Measurements from ENCODE around the gene AFF2.

AFF2 gene

DNA sequence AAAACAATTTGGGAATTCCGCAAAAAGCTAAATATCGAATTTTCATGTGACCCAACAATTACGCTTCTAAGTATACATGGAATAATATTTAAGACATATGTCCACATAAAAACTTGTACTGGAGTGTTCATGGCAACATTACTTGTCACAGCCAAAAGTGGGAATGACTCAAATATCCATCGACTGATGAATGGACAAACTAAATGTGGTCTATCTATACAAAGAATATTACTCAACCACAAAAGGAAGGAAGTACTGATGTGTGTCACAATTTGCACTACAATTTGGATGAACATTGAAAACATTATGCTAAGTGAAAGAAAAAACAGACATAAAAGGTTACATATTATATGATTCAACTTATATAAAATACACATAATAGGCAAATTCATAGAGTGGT lies 71.9 kb downstream of the AFF2 start:
- ChIA-PET CTCF (no interaction called here), POLR2A (no interaction called here)
- TF ChIP-seq FOXA1 (IDR thresholded peaks at IDR 0.05) = no peak
- TF ChIP-seq CTBP1 (IDR thresholded peaks at IDR 0.05; ENCODE audit: borderline replicate concordance) = no peak
- TF ChIP-seq FOXM1 (IDR thresholded peaks at IDR 0.05; ENCODE audit: borderline replicate concordance) = no peak
- no peak for TF ChIP-seq SUZ12 (IDR thresholded peaks at IDR 0.05)
- no peak for TF ChIP-seq ZNF384 (IDR thresholded peaks at IDR 0.05)
- TF ChIP-seq HDGF (IDR thresholded peaks at IDR 0.05; ENCODE audit: borderline replicate concordance) = no peak
- TF ChIP-seq FOXK2 (IDR thresholded peaks at IDR 0.05) = no peak
- no peak for TF ChIP-seq TARDBP (IDR thresholded peaks at IDR 0.05)
- no peak for TF ChIP-seq LEF1 (IDR thresholded peaks at IDR 0.05; ENCODE audit: borderline replicate concordance)
- no peak for TF ChIP-seq BHLHE40 (IDR thresholded peaks at IDR 0.05; ENCODE audit: borderline replicate concordance)
- no peak for TF ChIP-seq SP1 (IDR thresholded peaks at IDR 0.05)
- no peak for DNase-seq (ENCODE audit: extremely low spot score)

DNA sequence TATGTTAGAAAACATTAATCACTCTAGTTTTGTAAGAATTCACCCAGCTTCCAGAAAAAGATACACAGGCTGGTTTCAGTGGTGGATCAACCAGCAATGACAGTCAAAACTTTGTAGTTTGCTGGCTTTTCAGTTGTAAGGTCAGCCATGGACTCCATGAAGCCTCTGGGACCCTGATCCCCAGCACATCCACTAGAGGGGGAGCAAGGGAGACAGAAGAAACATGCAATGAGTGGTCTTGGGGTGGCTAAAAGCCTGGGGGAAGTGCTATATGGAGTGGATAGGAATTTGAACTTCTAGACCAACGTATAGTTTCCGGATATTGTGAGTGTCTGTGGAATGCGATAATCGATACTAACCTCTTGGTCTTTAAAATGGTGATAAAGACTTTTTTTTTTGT lies 72.7 kb downstream of the AFF2 start:
- CTCF ChIA-PET = no interaction called here
- no peak for DNase-seq (ENCODE audit: extremely low spot score)
- POLR2A ChIA-PET = no interaction called here
- TF ChIP-seq SUZ12 (IDR thresholded peaks at IDR 0.05) (no peak), LEF1 (IDR thresholded peaks at IDR 0.05; ENCODE audit: borderline replicate concordance) (no peak), HDGF (IDR thresholded peaks at IDR 0.05; ENCODE audit: borderline replicate concordance) (no peak), L3MBTL2 (conservative IDR thresholded peaks at IDR 0.05) (no peak), TARDBP (IDR thresholded peaks at IDR 0.05) (no peak), BHLHE40 (IDR thresholded peaks at IDR 0.05; ENCODE audit: borderline replicate concordance) (no peak), FOXM1 (IDR thresholded peaks at IDR 0.05; ENCODE audit: borderline replicate concordance) (no peak), NFRKB (IDR thresholded peaks at IDR 0.05) (no peak), FOXA1 (IDR thresholded peaks at IDR 0.05) (no peak), ZNF384 (IDR thresholded peaks at IDR 0.05) (no peak), CTBP1 (IDR thresholded peaks at IDR 0.05; ENCODE audit: borderline replicate concordance) (no peak)

DNA sequence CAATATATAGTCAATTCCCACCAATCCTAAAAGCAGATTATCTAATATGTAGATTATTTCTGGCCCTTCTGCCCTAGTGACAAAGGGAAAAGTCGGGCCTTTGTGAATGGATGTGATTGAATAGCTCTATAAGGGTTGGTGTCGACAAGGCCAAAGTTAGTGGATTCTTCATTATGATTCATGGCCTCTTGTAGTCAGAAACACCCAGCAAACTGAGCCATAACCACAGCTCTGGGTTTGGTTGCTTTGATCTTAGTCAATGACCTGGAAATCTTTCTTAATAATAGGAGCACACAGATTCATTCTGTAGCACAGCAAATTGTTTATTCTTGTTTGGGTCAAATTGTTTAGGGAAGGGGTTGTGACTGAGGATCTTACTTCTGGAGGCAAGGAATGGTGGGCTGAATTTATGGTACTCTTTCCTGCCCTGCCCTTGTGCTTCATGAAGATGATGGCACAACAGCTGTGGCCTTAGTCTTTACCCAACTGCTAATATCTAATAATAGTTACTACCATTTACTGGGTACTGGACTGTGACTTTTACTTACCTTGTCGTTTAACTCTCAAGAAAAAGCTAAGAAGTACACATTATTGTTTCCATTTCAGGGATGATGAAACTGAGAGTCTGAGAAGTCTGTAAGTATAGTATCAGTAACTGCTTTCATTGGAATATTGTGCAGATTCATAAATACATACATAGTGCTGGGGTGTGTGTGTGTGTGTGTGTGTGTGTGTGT lies 74.0 kb downstream of the AFF2 start:
- no peak for DNase-seq (ENCODE audit: extremely low spot score)
- ChIA-PET POLR2A (no interaction called here), CTCF (no interaction called here)
- no peak for TF ChIP-seq FOXK2 (IDR thresholded peaks at IDR 0.05)
- no peak for TF ChIP-seq LEF1 (IDR thresholded peaks at IDR 0.05; ENCODE audit: borderline replicate concordance)
- no peak for TF ChIP-seq HDGF (IDR thresholded peaks at IDR 0.05; ENCODE audit: borderline replicate concordance)
- TF ChIP-seq ARNT (IDR thresholded peaks at IDR 0.05) = no peak
- no peak for TF ChIP-seq ELF4 (IDR thresholded peaks at IDR 0.05)
- TF ChIP-seq L3MBTL2 (conservative IDR thresholded peaks at IDR 0.05) = no peak
- TF ChIP-seq SP1 (IDR thresholded peaks at IDR 0.05) = no peak
- TF ChIP-seq FOXM1 (IDR thresholded peaks at IDR 0.05; ENCODE audit: borderline replicate concordance) = no peak
- TF ChIP-seq SUZ12 (IDR thresholded peaks at IDR 0.05) = no peak
- TF ChIP-seq CTBP1 (IDR thresholded peaks at IDR 0.05; ENCODE audit: borderline replicate concordance) = no peak
- TF ChIP-seq NFRKB (IDR thresholded peaks at IDR 0.05) = no peak
- TF ChIP-seq FOXA1 (IDR thresholded peaks at IDR 0.05) = no peak
- TF ChIP-seq BHLHE40 (IDR thresholded peaks at IDR 0.05; ENCODE audit: borderline replicate concordance) = no peak

DNA sequence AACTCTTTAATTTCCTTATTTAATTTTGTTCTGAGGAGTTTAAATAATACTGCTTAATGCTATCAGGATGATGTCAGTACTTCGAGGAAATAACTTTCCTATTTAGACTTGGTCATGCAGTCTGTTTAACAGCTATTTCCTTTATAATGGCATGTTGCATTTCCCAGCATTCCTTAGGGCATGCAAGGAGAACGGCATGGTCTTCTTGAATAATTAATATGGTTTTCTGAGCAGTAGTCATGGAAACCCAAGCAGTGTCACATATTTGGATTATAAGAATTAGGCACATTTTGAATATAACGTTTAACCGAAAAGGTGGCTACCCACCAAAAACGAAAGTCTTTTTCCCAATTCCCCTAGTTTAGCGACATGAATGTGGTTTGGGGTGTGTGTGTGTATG lies 76.0 kb downstream of the AFF2 start:
- ChIA-PET CTCF (no interaction called here), POLR2A (no interaction called here)
- DNase-seq (ENCODE audit: extremely low spot score) = no peak
- TF ChIP-seq FOXK2 (IDR thresholded peaks at IDR 0.05) (no peak), FOXA1 (IDR thresholded peaks at IDR 0.05) (no peak), NFRKB (IDR thresholded peaks at IDR 0.05) (no peak), ARNT (IDR thresholded peaks at IDR 0.05) (no peak), LEF1 (IDR thresholded peaks at IDR 0.05; ENCODE audit: borderline replicate concordance) (no peak), ZNF384 (IDR thresholded peaks at IDR 0.05) (no peak), TARDBP (IDR thresholded peaks at IDR 0.05) (no peak), ELF4 (IDR thresholded peaks at IDR 0.05) (no peak), SP1 (IDR thresholded peaks at IDR 0.05) (no peak), CTBP1 (IDR thresholded peaks at IDR 0.05; ENCODE audit: borderline replicate concordance) (no peak), BHLHE40 (IDR thresholded peaks at IDR 0.05; ENCODE audit: borderline replicate concordance) (no peak), L3MBTL2 (conservative IDR thresholded peaks at IDR 0.05) (no peak), HDGF (IDR thresholded peaks at IDR 0.05; ENCODE audit: borderline replicate concordance) (no peak), FOXM1 (IDR thresholded peaks at IDR 0.05; ENCODE audit: borderline replicate concordance) (no peak)
- TF ChIP-seq, protein P1, sequence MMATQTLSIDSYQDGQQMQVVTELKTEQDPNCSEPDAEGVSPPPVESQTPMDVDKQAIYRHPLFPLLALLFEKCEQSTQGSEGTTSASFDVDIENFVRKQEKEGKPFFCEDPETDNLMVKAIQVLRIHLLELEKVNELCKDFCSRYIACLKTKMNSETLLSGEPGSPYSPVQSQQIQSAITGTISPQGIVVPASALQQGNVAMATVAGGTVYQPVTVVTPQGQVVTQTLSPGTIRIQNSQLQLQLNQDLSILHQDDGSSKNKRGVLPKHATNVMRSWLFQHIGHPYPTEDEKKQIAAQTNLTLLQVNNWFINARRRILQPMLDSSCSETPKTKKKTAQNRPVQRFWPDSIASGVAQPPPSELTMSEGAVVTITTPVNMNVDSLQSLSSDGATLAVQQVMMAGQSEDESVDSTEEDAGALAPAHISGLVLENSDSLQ (IDR thresholded peaks at IDR 0.05) = no peak

DNA sequence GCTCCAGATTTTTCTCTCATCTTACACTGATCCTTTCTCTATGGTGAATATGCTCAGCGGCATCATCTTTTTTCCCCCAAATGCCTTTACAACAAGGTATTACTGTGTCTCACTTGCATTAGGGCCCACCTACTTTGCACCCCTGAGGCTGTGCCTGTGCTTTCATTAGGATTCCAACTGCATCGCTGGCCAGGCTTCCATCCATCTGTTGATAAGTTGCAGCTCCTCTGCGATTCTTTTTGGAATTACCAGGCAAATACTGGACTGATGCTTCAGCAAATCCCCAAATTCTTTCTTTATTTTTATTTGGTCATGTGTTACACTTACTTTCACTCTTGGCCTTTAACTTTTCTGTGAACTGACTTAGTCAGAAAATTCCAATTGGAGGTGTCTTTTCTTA lies 77.3 kb downstream of the AFF2 start:
- TF ChIP-seq ZNF384 (IDR thresholded peaks at IDR 0.05) = no peak
- TF ChIP-seq LEF1 (IDR thresholded peaks at IDR 0.05; ENCODE audit: borderline replicate concordance) = no peak
- TF ChIP-seq SUZ12 (IDR thresholded peaks at IDR 0.05) = no peak
- TF ChIP-seq TARDBP (IDR thresholded peaks at IDR 0.05) = no peak
- no peak for TF ChIP-seq BHLHE40 (IDR thresholded peaks at IDR 0.05; ENCODE audit: borderline replicate concordance)
- TF ChIP-seq CTBP1 (IDR thresholded peaks at IDR 0.05; ENCODE audit: borderline replicate concordance) = no peak
- TF ChIP-seq, protein P1 (IDR thresholded peaks at IDR 0.05) = no peak
- no peak for TF ChIP-seq FOXM1 (IDR thresholded peaks at IDR 0.05; ENCODE audit: borderline replicate concordance)
- TF ChIP-seq NFRKB (IDR thresholded peaks at IDR 0.05) = no peak
- no peak for TF ChIP-seq SP1 (IDR thresholded peaks at IDR 0.05)
- no peak for TF ChIP-seq ELF4 (IDR thresholded peaks at IDR 0.05)
- TF ChIP-seq FOXA1 (IDR thresholded peaks at IDR 0.05) = no peak
- TF ChIP-seq L3MBTL2 (conservative IDR thresholded peaks at IDR 0.05) = no peak
- TF ChIP-seq FOXK2 (IDR thresholded peaks at IDR 0.05) = no peak
- ChIA-PET CTCF (no interaction called here), POLR2A (no interaction called here)
- no peak for DNase-seq (ENCODE audit: extremely low spot score)

DNA sequence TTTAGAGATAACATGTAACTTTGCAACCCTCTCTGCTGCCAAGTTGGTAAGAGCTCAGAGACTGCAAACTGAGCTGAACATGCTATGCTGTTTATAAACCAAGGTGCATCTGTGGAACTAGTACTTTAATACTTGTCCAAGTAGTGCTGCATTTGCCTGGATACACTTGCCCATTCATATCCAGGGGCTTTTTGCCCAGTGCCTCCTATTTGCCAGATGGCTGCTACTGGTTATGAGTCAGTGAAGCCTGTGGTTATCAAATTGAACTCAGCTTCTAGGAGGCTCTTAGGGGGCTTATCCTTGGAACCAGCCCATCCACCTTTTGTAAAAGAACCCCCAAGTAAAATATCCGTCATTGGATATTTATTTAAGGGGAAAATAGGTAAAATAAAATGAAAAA lies 79.6 kb downstream of the AFF2 start:
- CTCF ChIA-PET = interaction anchor here (0.8 kb wide), 1 partner anchor 27 kb away, joined by 4 read pairs; no protein-coding TSS in a partner anchor
- POLR2A ChIA-PET = no interaction called here
- TF ChIP-seq ELF4 (IDR thresholded peaks at IDR 0.05) (no peak), FOXA1 (IDR thresholded peaks at IDR 0.05) (no peak), SUZ12 (IDR thresholded peaks at IDR 0.05) (no peak), LEF1 (IDR thresholded peaks at IDR 0.05; ENCODE audit: borderline replicate concordance) (no peak), FOXK2 (IDR thresholded peaks at IDR 0.05) (no peak), SP1 (IDR thresholded peaks at IDR 0.05) (no peak), L3MBTL2 (conservative IDR thresholded peaks at IDR 0.05) (no peak), HDGF (IDR thresholded peaks at IDR 0.05; ENCODE audit: borderline replicate concordance) (no peak), ZNF384 (IDR thresholded peaks at IDR 0.05) (no peak)
- TF ChIP-seq, protein P1 (IDR thresholded peaks at IDR 0.05) = no peak
- DNase-seq (ENCODE audit: extremely low spot score) = no peak
